Ectodermal cell (in vitro differentiated cells): ENCODE results near the gene SFXN4.
"Not testable (repeated sequence)": the region's sequence is repeated elsewhere in the genome, so short reads cannot be mapped to it uniquely, and the experiment has no call there.

ENCODE experiments used
- H3K27ac ChIP-seq: 2 replicates; pipeline ENCODE4 v1.7.0; 2013; ENCODE audit warnings: mild to moderate bottlenecking, low read depth, low read length; ENCODE audit not compliant: insufficient read depth, poor library complexity, severe bottlenecking
- H3K27me3 ChIP-seq: 2 replicates; pipeline ENCODE4 v1.7.0; 2013; ENCODE audit warnings: mild to moderate bottlenecking, low read length; ENCODE audit not compliant: insufficient read depth, control insufficient read depth, poor library complexity, severe bottlenecking
- H3K36me3 ChIP-seq: one replicate; pipeline ENCODE4 v1.7.0; 2013; ENCODE audit warnings: low read length; ENCODE audit not compliant: control insufficient read depth, insufficient read depth
- H3K4me1 ChIP-seq: one replicate; pipeline ENCODE4 v1.7.0; 2013; ENCODE audit warnings: low read length; ENCODE audit not compliant: control insufficient read depth, insufficient read depth
- H3K4me3 ChIP-seq: 2 replicates; pipeline ENCODE4 v1.7.0; 2013; ENCODE audit warnings: low read depth, low read length, control low read depth; ENCODE audit not compliant: insufficient read depth
- H3K9me3 ChIP-seq: 2 replicates; pipeline ENCODE4 v1.7.0; 2013; ENCODE audit warnings: mild to moderate bottlenecking, low read length, moderate library complexity; ENCODE audit not compliant: control insufficient read depth
- WGBS, 2 experiments: methylation state at CpG; one replicate each; pipeline ENCODE4 v1.1.7; 2013; ENCODE audit warnings: missing lambda C conversion rate in 2 of 2; 5-methylcytosine and 5-hydroxymethylcytosine counted together

SFXN4 gene

DNA sequence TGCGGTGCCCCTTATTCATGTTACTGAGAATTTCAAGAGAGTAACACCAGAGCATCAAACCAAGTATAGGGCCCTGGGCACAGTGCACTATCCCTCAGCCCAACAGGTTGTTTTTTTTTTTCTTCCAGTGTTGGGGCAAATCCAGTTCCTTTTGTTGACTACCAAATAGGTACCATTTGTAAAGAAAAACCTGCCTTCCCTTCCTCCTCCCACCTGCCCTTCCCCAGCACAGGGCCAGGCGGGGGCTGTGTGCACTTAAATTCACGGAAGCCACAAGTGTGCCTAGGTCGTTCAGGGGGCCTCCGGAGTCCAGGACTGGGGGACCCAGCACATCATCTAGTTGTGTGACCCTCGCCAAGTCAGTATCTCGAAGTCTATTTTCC, 595 bp upstream of the SFXN4 start:
- H3K27ac ChIP-seq: no peak overlapping the region
- 79% methylated on average over 7 of the region's 7 CpGs for WGBS, 2 experiments

GRCh38 chr10:119162452-119163092, 2.9 kb downstream of the SFXN4 start:
- Histone ChIP-seq H3K36me3 (no peaks in the 10 kb centered on the region), H3K4me1 (no peaks in the 10 kb centered on the region), H3K4me3 (no peak overlapping the region), H3K27ac (no peak overlapping the region), H3K9me3 (no peaks in the 10 kb centered on the region), H3K27me3 (no peaks in the 10 kb centered on the region)
- 90 to 92% methylated on average over 5 of the region's 5 CpGs for whole genome bisulfite sequencing, 2 experiments

More for the DNA sequence above, 595 bp upstream of the SFXN4 start:
- Histone ChIP-seq H3K4me3 (peak overlapping the region; percentile 70), H3K36me3 (peaks cover 18% of the 10 kb centered on the region), H3K9me3 (no peaks in the 10 kb centered on the region), H3K27me3 (no peaks in the 10 kb centered on the region), H3K4me1 (no peaks in the 10 kb centered on the region)

DNA sequence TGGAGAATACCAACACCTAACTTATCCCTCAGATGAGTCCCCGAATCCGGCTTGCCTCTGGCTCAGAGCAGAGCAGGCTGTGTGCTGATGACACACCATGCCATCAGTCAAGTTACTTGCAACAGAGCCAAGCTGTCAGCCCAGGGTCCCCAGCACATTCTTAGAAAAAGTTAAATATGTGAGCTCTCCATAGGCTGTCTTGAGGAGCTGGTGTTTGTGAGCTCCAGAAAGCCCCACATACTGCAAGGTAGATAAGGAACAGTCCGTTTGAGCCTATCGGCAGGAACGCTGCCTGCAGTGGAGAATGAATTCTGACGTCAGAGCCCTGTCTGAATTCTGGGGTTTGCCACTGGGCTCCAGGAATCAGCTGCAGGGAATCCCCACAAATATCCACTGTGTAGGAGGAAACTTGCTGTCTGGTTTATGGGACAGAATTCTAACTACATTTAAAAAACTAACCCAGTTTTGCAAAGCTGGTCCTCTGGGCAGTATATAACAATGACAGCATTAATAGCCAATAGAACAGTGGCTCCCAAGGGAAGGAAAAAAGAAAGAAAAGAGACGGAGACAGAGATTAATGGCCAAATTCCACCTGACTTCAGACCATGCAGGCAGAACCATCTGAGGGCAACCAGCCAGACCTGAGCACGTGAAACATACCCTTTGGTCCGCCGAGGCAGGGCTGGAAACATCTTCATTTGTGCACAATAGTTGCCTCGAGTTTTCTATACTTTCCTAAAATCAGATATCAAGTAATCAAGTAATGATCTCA, 3.6 kb downstream of the SFXN4 start:
- no peaks in the 10 kb centered on the region for H3K36me3 ChIP-seq
- 87 to 91% methylated on average over 11 of the region's 11 CpGs for WGBS, 2 experiments
- no peak overlapping the region for H3K4me3 ChIP-seq
- no peak overlapping the region for H3K27ac ChIP-seq
- H3K9me3 ChIP-seq: no peaks in the 10 kb centered on the region
- no peaks in the 10 kb centered on the region for H3K27me3 ChIP-seq
- H3K4me1 ChIP-seq: no peaks in the 10 kb centered on the region

DNA sequence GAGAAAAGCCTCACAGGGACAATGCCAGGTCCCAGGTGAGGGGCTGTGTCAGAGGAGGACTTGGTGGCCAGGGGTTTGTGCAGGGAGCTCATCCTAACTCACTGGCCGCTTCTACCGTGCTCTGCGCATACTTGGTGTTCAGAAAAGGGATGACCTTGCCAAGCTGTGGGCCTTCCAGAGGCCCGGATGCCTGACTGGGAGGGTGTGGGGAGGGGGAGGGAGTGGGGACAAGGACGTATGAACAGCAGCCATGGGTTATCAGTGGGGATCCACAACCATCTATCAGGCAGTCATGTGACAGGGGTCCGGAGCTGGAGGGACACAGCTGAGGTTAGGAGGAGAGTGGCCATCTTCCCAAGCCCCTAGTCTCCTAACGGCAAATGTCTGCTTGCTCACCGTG, 6.2 kb downstream of the SFXN4 start:
- Histone ChIP-seq H3K36me3 (no peaks in the 10 kb centered on the region), H3K27me3 (no peaks in the 10 kb centered on the region)

GRCh38 chr10:119153661-119154060, 11.9 kb downstream of the SFXN4 start:
- no peak overlapping the region for H3K4me3 ChIP-seq

More for the DNA sequence above, 6.2 kb downstream of the SFXN4 start:
- no peaks in the 10 kb centered on the region for H3K9me3 ChIP-seq
- H3K27ac ChIP-seq: no peak overlapping the region
- H3K4me1 ChIP-seq: no peaks in the 10 kb centered on the region
- WGBS, 2 experiments: 83 to 87% methylated on average over 8 of the region's 8 CpGs
- H3K4me3 ChIP-seq: no peak overlapping the region

GRCh38 chr10:119153041-119153440, 12.5 kb downstream of the SFXN4 start:
- WGBS, 2 experiments: 93% methylated on average over 5 of the region's 5 CpGs
- Histone ChIP-seq H3K27me3 (no peaks in the 10 kb centered on the region), H3K9me3 (no peaks in the 10 kb centered on the region), H3K4me3 (no peak overlapping the region), H3K4me1 (no peaks in the 10 kb centered on the region), H3K36me3 (no peaks in the 10 kb centered on the region), H3K27ac (no peak overlapping the region)

More at GRCh38 chr10:119153661-119154060, 11.9 kb downstream of the SFXN4 start:
- H3K9me3 ChIP-seq: no peaks in the 10 kb centered on the region
- 95% methylated on average over 12 of the region's 12 CpGs for WGBS, 2 experiments
- no peak overlapping the region for H3K27ac ChIP-seq
- no peaks in the 10 kb centered on the region for H3K36me3 ChIP-seq
- H3K27me3 ChIP-seq: no peaks in the 10 kb centered on the region
- H3K4me1 ChIP-seq: no peaks in the 10 kb centered on the region

DNA sequence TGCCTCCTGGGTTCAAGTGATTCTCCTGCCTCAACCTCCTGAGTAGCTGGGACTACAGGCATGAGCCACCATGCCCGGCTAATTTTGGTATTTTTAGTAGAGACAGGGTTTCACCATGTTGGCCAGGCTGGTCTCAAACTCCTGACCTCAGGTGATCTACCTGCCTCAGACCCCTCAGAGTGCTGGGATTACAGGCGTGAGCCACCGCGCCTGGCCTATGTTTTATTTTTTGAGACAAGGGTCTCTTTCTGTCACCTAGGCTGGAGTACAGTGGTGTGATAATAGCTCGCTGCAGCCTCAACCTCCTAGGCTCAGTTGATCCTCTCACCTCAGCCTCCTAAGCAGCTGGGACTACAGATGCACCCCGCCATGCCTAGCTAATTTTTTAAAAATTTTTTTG, 13.9 kb downstream of the SFXN4 start:
- H3K4me3 ChIP-seq, H3K4me1 ChIP-seq, H3K9me3 ChIP-seq, H3K27me3 ChIP-seq, H3K27ac ChIP-seq, H3K36me3 ChIP-seq: not testable (repeated sequence)
- 91 to 93% methylated on average over 6 of the region's 6 CpGs for WGBS, 2 experiments

GRCh38 chr10:119149729-119150128, 15.8 kb downstream of the SFXN4 start:
- Histone ChIP-seq H3K36me3 (no peaks in the 10 kb centered on the region), H3K4me3 (no peak overlapping the region), H3K9me3 (no peaks in the 10 kb centered on the region), H3K27ac (no peak overlapping the region), H3K4me1 (no peaks in the 10 kb centered on the region), H3K27me3 (no peaks in the 10 kb centered on the region)
- 84 to 87% methylated on average over 13 of the region's 13 CpGs for WGBS, 2 experiments

DNA sequence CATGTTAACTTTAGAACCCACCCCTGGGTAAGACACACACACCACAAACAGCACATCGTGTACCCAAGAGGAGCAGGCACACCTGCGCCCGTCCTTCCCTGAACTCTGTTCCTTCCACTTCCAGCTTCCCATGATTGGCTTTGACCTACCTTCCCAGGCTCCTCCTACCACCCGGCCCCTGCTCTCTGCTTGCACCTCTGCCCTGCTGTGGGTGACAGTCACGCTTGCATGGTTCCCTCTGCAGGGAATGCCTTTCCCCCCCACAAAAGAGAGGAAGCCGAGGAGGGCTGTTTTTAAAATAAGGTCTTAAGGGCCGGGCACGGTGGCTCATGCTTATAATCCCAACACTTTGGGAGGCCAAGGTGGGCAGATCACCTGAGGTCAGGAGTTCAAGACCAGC, 16.4 kb downstream of the SFXN4 start:
- 90 to 91% methylated on average over 8 of the region's 8 CpGs for WGBS, 2 experiments

DNA sequence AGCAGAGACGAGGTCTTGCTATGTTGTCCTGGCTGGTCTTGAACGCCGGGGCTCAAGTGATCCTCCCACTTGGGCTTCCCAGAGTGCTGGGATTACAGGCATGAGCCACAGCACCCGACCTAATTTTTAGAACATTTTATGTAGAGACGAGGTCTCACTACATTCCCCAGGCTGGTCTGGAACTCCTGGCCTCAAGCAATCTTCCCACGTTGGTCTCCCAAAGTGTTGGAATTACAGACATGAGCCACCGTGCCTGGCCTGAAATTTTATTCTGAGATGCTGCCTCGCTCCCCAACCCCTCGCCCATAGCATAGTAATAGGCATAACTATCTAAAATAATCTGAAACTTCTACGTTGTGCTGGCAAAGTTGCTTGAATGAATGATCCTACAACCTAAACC, 21.9 kb downstream of the SFXN4 start:
- no peaks in the 10 kb centered on the region for H3K27me3 ChIP-seq
- H3K36me3 ChIP-seq: no peaks in the 10 kb centered on the region
- no peak overlapping the region for H3K4me3 ChIP-seq
- H3K27ac ChIP-seq: no peak overlapping the region
- 92 to 95% methylated on average over 10 of the region's 10 CpGs for WGBS, 2 experiments
- H3K4me1 ChIP-seq: no peaks in the 10 kb centered on the region
- H3K9me3 ChIP-seq: no peaks in the 10 kb centered on the region

More for the DNA sequence above, 16.4 kb downstream of the SFXN4 start:
- Histone ChIP-seq H3K36me3 (no peaks in the 10 kb centered on the region), H3K27me3 (no peaks in the 10 kb centered on the region), H3K4me3 (no peak overlapping the region), H3K27ac (no peak overlapping the region), H3K9me3 (no peaks in the 10 kb centered on the region), H3K4me1 (no peaks in the 10 kb centered on the region)
